GM12892 (cell line): Measurements from ENCODE around the gene ASCC3.

ENCODE experiments used
- POLR2A ChIP-seq: IDR thresholded peaks from 2 replicates; pipeline ENCODE4 v1.6.1; 2011; ENCODE audit warnings: low read depth, low read length, control low read depth
- POLR2AphosphoS5 ChIP-seq: IDR thresholded peaks from 2 replicates; pipeline ENCODE4 v1.6.1; 2011; ENCODE audit warnings: low read depth, low read length, control low read depth
- TAF1 ChIP-seq: IDR thresholded peaks from 2 replicates; pipeline ENCODE4 v1.6.1; 2011; ENCODE audit warnings: low read depth, mild to moderate bottlenecking, control low read depth, low read length, borderline replicate concordance

GRCh38 chr6:100892693-100893092 is 11.6 kb upstream of the ASCC3 start:
- TF ChIP-seq POLR2A (no peak), POLR2AphosphoS5 (no peak), TAF1 (no peak)
